HG03565 (cell line): ENCODE measurements around the gene KCNK13.
"Not testable (repeated sequence)": the region's sequence is repeated elsewhere in the genome, so short reads cannot be mapped to it uniquely, and the experiment has no call there.

Source experiments
- ATAC-seq: cut with Tn5 transposase; IDR thresholded peaks from one replicate; pipeline ENCODE4 v1.9.1; 2021; ENCODE audit warnings: mild to moderate bottlenecking, moderate library complexity; ENCODE audit not compliant: unreplicated experiment

Gene KCNK13

DNA sequence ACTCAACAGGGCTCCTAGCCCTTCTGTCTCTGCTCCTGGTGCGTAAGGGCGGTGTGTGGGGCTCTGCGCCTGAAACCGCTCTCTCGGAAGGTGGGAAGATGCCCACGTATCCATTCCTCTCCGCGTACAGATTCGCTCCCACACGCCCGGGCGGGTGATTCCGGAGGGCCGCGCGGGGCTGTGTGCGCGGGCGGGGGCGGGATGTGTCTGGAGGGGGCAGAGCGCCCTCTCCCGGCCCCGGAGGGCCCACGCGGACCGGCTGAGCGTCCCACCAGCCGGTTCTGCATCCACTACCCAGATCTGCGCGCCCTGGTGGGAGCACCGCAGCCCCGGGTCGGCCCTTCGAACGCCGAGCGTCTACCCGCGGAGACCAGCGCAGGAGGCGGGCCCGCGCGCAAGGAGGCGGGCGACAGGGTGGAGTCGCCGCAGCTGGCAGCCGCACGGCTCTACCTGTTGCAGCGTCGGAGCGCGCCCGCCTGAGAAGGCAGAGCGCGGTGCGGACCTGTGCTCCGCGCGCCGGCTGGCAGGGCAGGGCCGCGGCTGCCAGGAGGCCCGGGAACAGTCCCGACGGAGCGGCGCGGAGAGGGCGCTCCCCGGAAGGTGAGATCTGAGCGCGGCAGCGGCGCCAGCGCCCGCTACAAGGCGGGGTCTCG, 1.4 kb upstream of the KCNK13 start:
- peak; percentile 47 for ATAC-seq

GRCh38 chr14:90060965-90061684, 669 bp upstream of the KCNK13 start:
- no peak for ATAC-seq

- no peak for ATAC-seq
Observed at GRCh38 chr14:90062127-90062794, 467 bp downstream of the KCNK13 start.

DNA sequence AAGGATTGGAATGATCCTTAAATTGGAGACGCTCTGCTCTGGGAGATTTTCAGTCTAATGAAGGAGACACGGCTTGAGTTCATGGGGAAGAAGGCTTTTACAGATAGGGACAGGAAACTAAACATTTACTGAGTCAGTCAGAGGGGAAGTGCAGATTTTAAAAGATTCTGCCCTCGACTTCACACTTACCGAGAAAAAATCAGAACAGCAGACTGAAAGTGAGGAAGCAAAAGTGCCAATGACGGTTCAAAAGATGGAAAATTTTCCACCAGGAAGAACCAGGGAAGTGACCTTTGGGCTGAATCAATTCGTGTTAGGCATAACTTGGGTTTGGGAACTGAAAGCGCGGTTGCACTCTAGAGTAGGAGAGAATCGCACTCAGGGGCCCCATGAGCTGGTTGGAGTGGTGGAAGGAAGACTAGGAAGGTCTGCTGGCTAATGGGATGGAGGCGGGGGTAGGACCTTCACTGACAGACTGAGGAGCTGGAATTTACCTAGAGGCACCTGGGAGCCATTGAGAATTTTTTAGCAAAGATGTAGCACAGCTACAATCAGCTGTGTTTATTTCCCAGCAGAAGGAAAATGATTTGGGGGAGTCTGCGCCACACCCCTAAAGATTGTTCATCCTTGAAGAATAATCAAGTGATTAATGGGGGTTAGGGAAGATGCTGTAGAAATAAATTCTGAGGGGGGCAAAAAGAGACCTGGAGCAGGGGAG, 1.2 kb downstream of the KCNK13 start:
- no peak for ATAC-seq

DNA sequence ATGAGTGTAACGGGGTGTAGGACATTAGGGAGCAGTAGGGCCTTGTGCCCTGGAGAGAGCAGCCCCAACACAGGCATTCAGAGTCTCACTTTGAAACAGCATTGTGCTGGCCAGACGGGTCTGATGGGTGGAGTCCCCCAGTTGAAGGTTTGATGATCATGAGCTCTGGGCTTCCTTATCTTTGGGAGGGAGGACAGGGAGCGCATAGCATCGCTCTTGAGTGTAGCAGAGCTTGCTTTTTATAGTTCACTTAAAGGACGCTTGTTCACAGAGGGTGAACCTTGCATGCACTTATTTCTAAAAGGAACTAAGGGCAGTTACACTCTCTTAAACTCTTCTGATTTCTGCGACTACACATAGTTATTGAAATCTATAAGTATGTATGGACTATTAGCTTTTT, 10.6 kb downstream of the KCNK13 start:
- ATAC-seq, result no peak

DNA sequence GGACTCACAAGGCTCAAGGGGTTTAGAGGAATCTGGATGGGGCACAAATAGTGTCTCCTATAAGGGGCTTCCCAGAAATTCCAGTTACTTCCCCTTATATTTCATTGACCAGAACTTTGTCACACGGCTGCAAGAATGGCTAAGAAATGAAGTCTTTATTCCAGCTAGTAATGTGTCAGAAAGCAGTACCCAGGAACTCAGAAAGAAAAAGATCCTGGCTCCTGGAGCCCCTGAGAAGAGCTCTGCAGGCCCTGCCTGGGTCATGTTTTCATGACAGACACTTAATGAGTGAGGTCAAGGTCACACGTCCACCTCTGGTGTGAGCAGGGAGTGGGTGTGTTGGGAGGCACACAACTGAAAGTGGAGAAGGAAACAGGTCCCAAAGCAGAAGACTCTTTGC, 17.8 kb downstream of the KCNK13 start:
- no peak for ATAC-seq

DNA sequence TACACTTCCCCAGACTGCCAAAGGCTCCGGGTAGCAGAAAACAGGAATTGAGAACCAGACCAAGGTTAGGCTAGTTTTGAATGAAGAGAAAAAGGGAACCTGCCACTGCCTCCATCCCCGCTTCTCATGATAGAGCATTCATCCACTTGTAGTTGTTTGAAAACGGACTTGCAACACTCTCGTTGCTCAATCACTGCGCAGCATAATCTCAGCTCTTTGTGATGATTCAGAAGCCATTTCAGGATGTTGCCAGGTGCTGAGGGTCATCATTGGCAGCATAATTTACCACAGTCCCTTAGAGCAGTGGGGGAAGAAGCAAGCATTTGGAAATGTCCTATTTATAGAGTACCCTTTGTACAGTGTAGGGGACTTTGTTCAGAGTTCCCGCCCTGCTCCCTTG, 25.6 kb downstream of the KCNK13 start:
- ATAC-seq, result no peak

DNA sequence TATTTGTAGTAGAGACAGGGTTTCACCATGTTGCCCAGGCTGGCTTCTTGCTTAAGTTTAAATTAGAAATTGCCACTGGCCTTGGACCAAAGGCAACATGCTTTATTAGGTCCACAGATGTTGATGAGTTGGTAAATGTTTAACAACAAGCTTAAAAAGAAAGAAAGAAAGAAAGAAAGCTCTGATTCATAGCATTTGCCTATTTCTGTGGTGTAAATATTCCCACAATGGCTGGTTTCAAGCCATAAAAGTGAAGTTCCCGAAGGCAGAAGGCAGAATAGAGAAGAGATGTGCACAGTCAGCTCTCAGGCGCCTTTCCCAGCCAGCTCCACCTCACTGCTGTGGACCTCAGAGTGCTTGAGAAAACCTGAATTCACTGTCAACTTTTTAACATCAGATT, 26.4 kb downstream of the KCNK13 start:
- ATAC-seq, result no peak

DNA sequence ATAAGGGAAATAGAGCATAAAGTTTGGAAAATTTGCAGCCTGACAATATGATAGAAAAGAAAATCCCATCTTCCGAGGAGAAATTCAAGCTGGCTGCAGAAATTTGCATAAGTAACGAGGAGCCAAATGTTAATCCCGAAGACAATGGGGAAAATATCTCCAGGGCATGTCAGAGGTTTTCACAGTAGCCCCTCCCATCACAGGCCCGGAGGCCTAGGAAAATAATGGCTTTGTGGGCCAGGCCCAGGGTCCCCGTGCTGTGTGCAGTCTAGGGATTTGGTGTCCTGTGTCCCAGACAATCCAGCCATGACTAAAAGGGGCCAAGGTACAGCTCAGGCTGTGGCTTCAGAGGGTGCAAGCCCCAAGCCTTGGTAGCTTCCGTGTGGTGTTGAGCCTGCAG, 27.7 kb downstream of the KCNK13 start:
- ATAC-seq, result not testable (repeated sequence)

- no peak for ATAC-seq
Observed at GRCh38 chr14:90091393-90091792, 29.6 kb downstream of the KCNK13 start.

DNA sequence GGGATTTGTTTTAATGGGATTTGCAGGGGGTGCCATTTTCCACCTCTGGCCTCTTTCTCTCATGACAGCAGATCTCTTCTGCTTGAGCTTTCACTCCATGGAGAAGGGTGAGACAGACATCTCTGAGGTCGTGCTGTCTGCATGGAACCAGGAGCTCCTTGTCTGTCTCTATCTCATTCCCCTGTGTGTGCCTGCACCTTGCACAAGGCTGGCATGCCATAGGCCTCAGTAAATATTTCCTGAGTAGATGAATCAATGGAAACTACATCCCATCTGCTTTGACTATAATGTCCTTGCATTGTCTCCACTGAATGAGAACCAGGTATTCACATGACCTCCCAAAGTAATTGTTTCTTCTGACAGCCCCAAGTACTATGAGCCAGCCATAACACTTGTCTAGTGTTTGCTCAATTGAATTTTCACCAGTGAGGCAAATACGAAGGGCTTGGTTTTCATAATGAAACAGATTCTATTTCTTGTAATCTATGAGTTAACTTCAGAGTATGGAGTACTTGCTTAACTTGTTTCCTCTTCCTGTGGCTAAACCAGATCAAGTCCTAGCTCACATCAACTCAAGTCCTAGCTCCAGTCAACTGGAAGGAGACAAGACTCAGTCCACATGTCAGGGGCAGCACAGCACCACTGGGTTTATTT, 32.3 kb downstream of the KCNK13 start:
- peak; percentile 56 for ATAC-seq

DNA sequence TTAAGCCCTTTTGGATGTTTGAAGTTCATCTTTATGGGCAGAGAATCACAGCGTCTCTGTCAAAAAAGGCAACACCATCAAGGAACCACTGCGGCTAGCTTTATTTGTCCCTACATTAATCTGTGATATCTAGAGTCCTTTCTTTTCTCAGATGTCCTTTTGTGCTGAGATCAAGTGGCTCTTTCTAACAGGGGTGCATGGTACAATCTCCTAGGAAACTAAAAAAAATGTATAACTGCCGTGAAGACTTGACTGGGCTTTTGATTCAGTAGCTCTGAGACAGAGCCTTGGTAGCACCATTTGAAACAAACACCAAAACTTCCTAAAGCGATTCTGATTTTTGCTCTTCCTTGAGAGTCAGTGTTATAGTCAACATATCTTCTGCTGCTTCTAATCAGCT, 33.3 kb downstream of the KCNK13 start:
- no peak for ATAC-seq

DNA sequence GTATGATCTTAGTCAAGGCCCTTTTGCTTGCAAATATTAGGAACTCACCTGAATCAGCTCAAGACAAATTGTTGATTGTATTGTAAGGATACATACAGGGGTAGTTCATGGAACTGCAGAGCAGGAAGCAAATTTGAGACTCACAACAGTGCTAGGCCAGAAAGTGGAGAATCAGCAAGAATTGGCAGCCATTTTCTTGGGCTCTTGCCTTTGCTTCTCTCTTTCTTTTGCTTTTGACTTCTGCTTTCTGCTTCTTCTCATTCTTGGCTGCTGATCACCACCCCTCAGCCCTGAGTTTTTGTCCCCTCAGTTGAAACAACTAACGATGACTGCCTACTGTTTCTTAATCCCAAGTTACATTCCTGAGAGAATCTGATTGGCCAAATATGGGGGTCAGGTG, 34.8 kb downstream of the KCNK13 start:
- ATAC-seq, result no peak

- no peak for ATAC-seq
Observed at GRCh38 chr14:90103808-90104207, 42.0 kb downstream of the KCNK13 start.

- ATAC-seq, result no peak
Observed at GRCh38 chr14:90105756-90106155, 44.0 kb downstream of the KCNK13 start.

DNA sequence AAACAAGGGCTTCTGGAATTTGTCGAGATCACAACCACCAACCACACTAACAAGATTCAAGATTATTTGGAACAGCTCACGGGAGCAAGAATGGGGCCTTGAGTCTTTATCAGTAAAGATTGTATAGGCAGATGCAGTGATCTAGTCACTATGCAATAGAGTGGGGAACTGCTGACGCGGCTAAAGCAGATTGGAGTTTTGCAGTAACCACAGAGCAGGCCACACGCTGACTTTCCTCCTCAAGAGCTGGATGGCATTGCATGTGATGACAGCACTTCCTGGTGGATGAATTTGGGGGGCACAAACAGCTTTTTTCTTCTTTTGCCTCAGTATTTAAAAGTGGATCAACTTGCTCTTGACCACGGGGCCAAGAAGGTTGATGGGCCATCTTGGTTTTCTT, 46.0 kb downstream of the KCNK13 start:
- ATAC-seq, result no peak

- ATAC-seq, result no peak
Observed at GRCh38 chr14:90109858-90110257, 48.1 kb downstream of the KCNK13 start.

GRCh38 chr14:90111895-90112534, 50.2 kb downstream of the KCNK13 start:
- ATAC-seq, result no peak

DNA sequence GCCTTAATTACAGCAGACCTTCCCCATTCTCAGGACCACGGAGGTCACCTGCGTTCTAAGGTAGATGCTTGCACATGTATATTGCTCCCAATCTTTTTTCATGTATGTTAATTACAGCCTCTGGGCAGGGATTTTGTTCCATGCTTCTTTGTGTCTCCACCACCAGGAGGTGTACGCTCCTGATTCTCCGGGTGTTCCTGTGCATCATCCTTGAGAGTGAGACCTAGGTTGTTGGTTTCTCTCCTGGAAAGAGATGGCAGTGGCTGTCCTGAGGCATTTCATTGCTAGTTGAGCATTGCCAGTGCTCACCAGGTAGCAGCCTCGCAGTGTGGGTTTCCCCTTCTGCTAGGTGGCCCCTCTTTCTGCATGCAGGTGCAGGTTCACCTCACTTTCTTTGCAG, 52.8 kb downstream of the KCNK13 start:
- ATAC-seq, result no peak

GRCh38 chr14:90115780-90116179, 54.0 kb downstream of the KCNK13 start:
- no peak for ATAC-seq

- no peak for ATAC-seq
Observed at GRCh38 chr14:90116444-90116843, 54.6 kb downstream of the KCNK13 start.
